GM23248 (cell line): ENCODE measurements around the gene ZBTB22. TPM values are rescaled to one million over a fixed set of nuclear protein-coding genes. Genes with fewer than 3 reads are reported as not detected.

Experiments used
- DNase-seq: peaks from one replicate; pipeline ENCODE4 v3.0.0-alpha.2; 2015
- H2AFZ ChIP-seq: fragments of 200-600 bp; sonication (generic); 2 replicates; pipeline ENCODE4 v1.6.1; 2016; ENCODE audit warnings: antibody characterized with exemption
- H3F3A ChIP-seq: fragments of 200-600 bp; sonication (generic); 2 replicates; pipeline ENCODE4 v1.6.1; 2016; ENCODE audit warnings: mild to moderate bottlenecking, antibody characterized with exemption, mixed run types; ENCODE audit not compliant: insufficient read depth
- H3K27ac ChIP-seq: fragments of 200-600 bp; sonication (generic); 2 replicates; pipeline ENCODE4 v1.5.1; 2016; ENCODE audit warnings: mild to moderate bottlenecking
- H3K27me3 ChIP-seq: fragments of 200-600 bp; sonication (generic); replicated peaks from 2 replicates; pipeline ENCODE4 v1.6.1; 2016; ENCODE audit warnings: mild to moderate bottlenecking; ENCODE audit not compliant: insufficient read depth
- H3K36me3 ChIP-seq: fragments of 200-600 bp; sonication (generic); 2 replicates; pipeline ENCODE4 v1.6.1; 2016; ENCODE audit warnings: low read depth, mild to moderate bottlenecking
- H3K4me1 ChIP-seq: fragments of 200-600 bp; sonication (generic); 2 replicates; pipeline ENCODE4 v1.6.1; 2016; ENCODE audit warnings: mild to moderate bottlenecking; ENCODE audit not compliant: insufficient read depth
- H3K4me2 ChIP-seq: fragments of 200-600 bp; sonication (generic); one replicate; pipeline ENCODE4 v1.6.1; 2016; ENCODE audit warnings: mild to moderate bottlenecking; ENCODE audit not compliant: unreplicated experiment
- H3K4me3 ChIP-seq: fragments of 200-600 bp; sonication (generic); 2 replicates; pipeline ENCODE4 v1.5.1; 2016; ENCODE audit warnings: mild to moderate bottlenecking
- H3K79me2 ChIP-seq: fragments of 200-600 bp; sonication (generic); 2 replicates; pipeline ENCODE4 v1.6.1; 2016; ENCODE audit warnings: mild to moderate bottlenecking; ENCODE audit not compliant: insufficient read depth
- H3K9ac ChIP-seq: fragments of 200-600 bp; sonication (generic); 2 replicates; pipeline ENCODE4 v1.6.1; 2016; ENCODE audit warnings: mild to moderate bottlenecking
- H3K9me2 ChIP-seq: fragments of 200-600 bp; sonication (generic); 2 replicates; pipeline ENCODE4 v1.6.1; 2016; ENCODE audit warnings: mixed run types, mild to moderate bottlenecking, moderate library complexity; ENCODE audit not compliant: insufficient read depth
- H3K9me3 ChIP-seq: fragments of 200-600 bp; sonication (generic); one replicate; pipeline ENCODE4 v1.6.1; 2017; ENCODE audit warnings: low read depth
- H4K20me1 ChIP-seq: fragments of 200-600 bp; sonication (generic); 2 replicates; pipeline ENCODE4 v1.6.0; 2016; ENCODE audit not compliant: insufficient read depth
- EZH2 ChIP-seq: fragments of 200-600 bp; sonication (generic); IDR thresholded peaks from 2 replicates; pipeline ENCODE4 v1.6.1; 2018; ENCODE audit warnings: antibody characterized with exemption, mild to moderate bottlenecking; ENCODE audit not compliant: insufficient read depth, poor library complexity, severe bottlenecking
- EZH2phosphoT487 ChIP-seq: fragments of 200-600 bp; sonication (generic); IDR thresholded peaks from 2 replicates; pipeline ENCODE4 v1.6.1; 2018; ENCODE audit warnings: antibody characterized with exemption, moderate library complexity, mild to moderate bottlenecking, low read depth; ENCODE audit not compliant: insufficient read depth
- WGBS, 2 experiments: methylation state at CpG; one replicate each; pipeline ENCODE4 v1.1.6; 2015 to 2017; ENCODE audit warnings: low lambda C conversion rate in 2 of 2, low coverage in 1 of 2; ENCODE audit errors: missing lambda C conversion rate in 2 of 2; 5-methylcytosine and 5-hydroxymethylcytosine counted together
- in situ Hi-C: fragments of 300-500 bp; cut with MboI; formaldehyde crosslinking; loops from 2 replicates; pipeline ENCODE4 v1.15.0; 2020
- polyA plus RNA-seq: library from polyadenylated mRNA; unstranded; fragments of >200 nt; fragmentation: Nextera tagmentation; extraction: Ambion mirVana; gene quantifications from 2 replicates; pipeline ENCODE4 v1.2.1, GENCODE V29; 2016
- total RNA-seq: library from RNA; depleted of rRNA; stranded (reverse); fragments of >200 nt; shearing (Covaris generic); gene quantifications from 2 replicates; pipeline ENCODE4 v1.2.3, GENCODE V29; 2014

The ZBTB22 gene
- total and polyA plus RNA-seq, 2 experiments from 2014 or later = 9.8 to 18.3 TPM

DNA sequence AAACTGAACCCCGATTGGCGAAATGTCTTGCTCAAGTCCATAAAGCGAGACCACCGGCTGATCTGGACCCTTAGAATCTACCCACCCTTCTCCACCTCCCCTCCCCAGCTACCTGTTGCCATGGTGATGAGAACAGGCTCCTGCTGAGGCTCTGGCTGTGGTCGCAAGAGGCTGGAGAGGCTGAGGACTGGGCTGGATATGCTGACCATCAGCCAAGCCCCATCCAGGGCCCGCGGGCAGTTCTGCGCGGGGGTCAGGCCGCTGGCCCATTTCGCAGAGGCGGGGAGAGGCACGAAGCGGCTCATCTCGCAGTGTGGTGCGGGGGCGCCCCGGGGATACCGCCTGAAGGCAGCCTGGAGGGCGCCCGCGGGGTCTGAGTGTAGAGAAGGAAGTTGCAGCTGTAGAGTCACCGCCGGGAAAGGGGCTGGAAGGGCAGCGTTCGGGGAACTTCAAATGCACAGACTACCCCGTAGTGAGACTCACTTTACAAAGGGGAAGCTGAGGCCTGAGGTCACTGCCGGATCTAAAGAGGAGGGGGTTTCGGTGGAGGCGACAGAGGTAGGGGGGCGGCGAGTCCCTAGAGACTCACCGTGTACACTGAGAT is 4.3 kb downstream of the ZBTB22 start:
- in situ Hi-C loops = no loop called here
- 1% methylated on average over 29 to 32 of the region's 33 CpGs for WGBS, 2 experiments
- H3K79me2 ChIP-seq = peaks cover 64% of the 10 kb centered on the region

DNA sequence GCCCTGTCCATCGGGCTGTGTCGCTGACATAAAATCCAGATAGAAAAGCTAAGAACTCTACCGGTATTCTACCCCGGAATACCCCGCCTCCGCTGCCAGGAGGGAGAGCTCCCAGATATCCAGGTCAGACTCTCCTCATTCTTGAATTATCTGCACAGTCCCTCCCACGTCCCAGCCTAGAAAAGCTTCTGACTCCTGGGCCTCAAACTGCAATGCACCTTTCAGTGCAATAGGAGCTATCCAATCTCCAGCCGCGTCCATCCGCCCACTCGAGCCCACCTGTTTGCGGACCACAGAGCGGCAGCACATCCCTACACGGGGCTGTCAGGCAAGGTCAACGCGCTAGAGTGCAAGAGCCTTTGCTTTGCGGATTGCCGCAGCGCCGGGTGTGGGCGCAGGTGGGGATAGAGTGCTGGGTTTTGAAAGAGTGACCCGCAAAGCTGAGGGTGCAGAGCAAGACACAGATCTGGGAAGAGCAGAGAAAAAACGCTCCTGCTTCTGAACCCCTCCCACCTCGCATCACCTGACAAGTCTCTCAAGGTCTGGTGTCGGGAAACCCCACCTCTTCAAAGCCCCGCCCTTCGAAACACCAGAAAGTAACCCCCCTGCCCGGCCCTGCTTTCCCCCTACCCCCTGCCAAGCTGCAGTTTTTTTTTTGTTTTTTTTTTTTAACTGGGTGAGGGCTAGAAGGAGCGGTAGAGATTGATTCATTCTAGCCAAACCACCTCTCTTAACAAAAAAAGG is 5.0 kb downstream of the ZBTB22 start:
- no peaks in the 10 kb centered on the region for H3K9me3 ChIP-seq
- 14 to 15% methylated on average over 28 of the region's 29 CpGs for WGBS, 2 experiments
- H3K4me3 ChIP-seq = peak overlapping the region; percentile 94
- no peaks in the 10 kb centered on the region for H3F3A ChIP-seq
- H3K9me2 ChIP-seq = no peaks in the 10 kb centered on the region
- H2AFZ ChIP-seq = peak overlapping the region; percentile 41
- peaks cover 9% of the 10 kb centered on the region; the same call in 1 of the 2 replicates for H3K36me3 ChIP-seq
- H3K27me3 ChIP-seq = no peaks in the 10 kb centered on the region
- TF ChIP-seq EZH2 (no peak), EZH2phosphoT487 (no peak)
- H3K27ac ChIP-seq = peak overlapping the region; percentile 90
- H3K79me2 ChIP-seq = peaks cover 71% of the 10 kb centered on the region
- H3K4me2 ChIP-seq = peak overlapping the region; percentile 93
- peak; percentile 86 for DNase-seq
- no peaks in the 10 kb centered on the region; the same call in 1 of the 2 replicates for H4K20me1 ChIP-seq
- in situ Hi-C loops = no loop called here
- peaks cover 6% of the 10 kb centered on the region; the same call in 1 of the 2 replicates for H3K4me1 ChIP-seq
- H3K9ac ChIP-seq = peak overlapping the region; percentile 91

More for the DNA sequence above, 4.3 kb downstream of the ZBTB22 start:
- Histone ChIP-seq H3K9ac (peak overlapping the region; percentile 91), H3K4me2 (peak overlapping the region; percentile 93), H3K27ac (peak overlapping the region; percentile 90), H3K27me3 (no peaks in the 10 kb centered on the region), H3K9me3 (no peaks in the 10 kb centered on the region), H3K4me3 (peak overlapping the region; percentile 94), H3K9me2 (no peaks in the 10 kb centered on the region), H4K20me1 (no peaks in the 10 kb centered on the region; the same call in 1 of the 2 replicates), H3F3A (peaks cover 4% of the 10 kb centered on the region), H2AFZ (peak overlapping the region; percentile 41), H3K4me1 (peaks cover 8% of the 10 kb centered on the region), H3K36me3 (peaks cover 9% of the 10 kb centered on the region; the same call in 1 of the 2 replicates)
- DNase-seq = peak; percentile 80
- TF ChIP-seq EZH2phosphoT487 (no peak), EZH2 (no peak)

DNA sequence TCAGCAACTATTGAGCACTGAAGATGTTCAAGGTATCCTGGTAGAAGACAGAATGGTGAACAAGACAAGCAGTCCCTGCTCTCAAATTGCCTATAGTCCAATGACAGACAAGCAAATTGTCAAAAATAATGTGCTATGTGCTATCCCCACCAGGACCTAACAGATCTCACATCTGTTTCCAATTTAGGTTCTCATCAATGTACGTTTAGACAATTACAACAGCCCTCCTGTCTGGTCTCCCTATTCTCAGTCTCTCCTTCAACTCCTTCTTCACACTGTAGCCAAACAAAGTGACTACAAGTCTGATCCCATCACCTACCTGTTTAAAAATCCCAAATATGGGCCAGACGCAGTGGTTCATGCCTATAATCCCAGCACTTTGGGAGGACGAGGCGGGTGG is 11.2 kb downstream of the ZBTB22 start:
- H3K36me3 ChIP-seq = peaks cover 15% of the 10 kb centered on the region

DNA sequence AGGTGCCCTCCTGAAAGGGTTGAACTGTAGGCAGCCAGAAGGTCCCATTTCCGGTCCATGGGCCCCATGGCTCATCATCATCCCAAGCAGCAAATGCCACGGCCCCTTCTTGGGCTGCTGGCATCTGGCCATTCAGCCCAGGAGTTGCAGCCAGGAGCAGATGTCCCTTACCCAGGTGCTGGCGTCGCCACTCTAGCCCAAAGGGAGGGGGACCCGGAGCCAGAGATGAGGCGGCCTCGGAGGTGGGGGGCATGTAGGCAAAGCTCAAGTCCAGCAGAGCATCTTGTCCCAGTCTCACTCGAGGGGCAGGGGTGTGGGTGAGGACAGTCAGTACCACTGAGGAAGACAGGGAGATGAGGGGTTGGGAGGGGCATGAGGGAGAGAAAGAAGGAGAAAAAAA is 12.5 kb downstream of the ZBTB22 start:
- Histone ChIP-seq H3K79me2 (peaks cover 98% of the 10 kb centered on the region), H2AFZ (no peak overlapping the region), H3K4me3 (no peak overlapping the region), H3K9me3 (no peaks in the 10 kb centered on the region), H3K27ac (no peak overlapping the region), H3K4me2 (no peak overlapping the region), H3F3A (peaks cover 13% of the 10 kb centered on the region), H4K20me1 (no peaks in the 10 kb centered on the region; the same call in 1 of the 2 replicates), H3K27me3 (no peaks in the 10 kb centered on the region), H3K9ac (no peak overlapping the region), H3K36me3 (peaks cover 15% of the 10 kb centered on the region), H3K4me1 (peaks cover 10% of the 10 kb centered on the region; the same call in 1 of the 2 replicates), H3K9me2 (no peaks in the 10 kb centered on the region)
- DNase-seq = no peak
- WGBS, 2 experiments = 86 to 89% methylated on average over 8 of the region's 8 CpGs
- in situ Hi-C loops = no loop called here
- TF ChIP-seq EZH2 (no peak), EZH2phosphoT487 (no peak)

More for the DNA sequence above, 11.2 kb downstream of the ZBTB22 start:
- Histone ChIP-seq H3K27me3 (no peaks in the 10 kb centered on the region), H3K9ac (no peak overlapping the region), H3K27ac (no peak overlapping the region), H3K4me1 (peaks cover 4% of the 10 kb centered on the region; the same call in 1 of the 2 replicates), H3K9me2 (no peaks in the 10 kb centered on the region), H3F3A (peaks cover 6% of the 10 kb centered on the region; the same call in 1 of the 2 replicates), H3K4me3 (no peak overlapping the region), H4K20me1 (no peaks in the 10 kb centered on the region; the same call in 1 of the 2 replicates), H3K79me2 (peaks cover 100% of the 10 kb centered on the region), H3K4me2 (no peak overlapping the region), H2AFZ (no peak overlapping the region), H3K9me3 (no peaks in the 10 kb centered on the region)
- DNase-seq = no peak
- TF ChIP-seq EZH2 = no peak
- no peak for TF ChIP-seq EZH2phosphoT487
- in situ Hi-C loops = no loop called here
- 76 to 79% methylated on average over 4 of the region's 4 CpGs for WGBS, 2 experiments
